BJ (cell line): Measurements from ENCODE around the gene HTRA2. TPM values are rescaled to one million over a fixed set of nuclear protein-coding genes. Genes with fewer than 3 reads are reported as not detected.

Experiments
- CTCF ChIA-PET: fragments of 350-600 bp; formaldehyde crosslinking; extraction: SDS; loops from one replicate; lab custom pipeline; 2021; ENCODE audit warnings: antibody characterized with exemption, inconsistent platforms; lab: Yijun Ruan, JAX
- POLR2A ChIA-PET: fragments of 300-600 bp; sonication (Branson Sonifier 250); formaldehyde crosslinking; extraction: SDS; loops from one replicate; lab custom pipeline; 2021; ENCODE audit warnings: antibody characterized with exemption; lab: Charles Lee
- DNase-seq: peaks from one replicate; pipeline ENCODE4 v3.0.0-alpha.2; 2011; ENCODE audit warnings: low read depth
- H3K27me3 ChIP-seq: 2 replicates; pipeline ENCODE4 v1.6.0; 2011; ENCODE audit warnings: low read length; ENCODE audit not compliant: control insufficient read depth, insufficient read depth
- H3K36me3 ChIP-seq: 2 replicates; pipeline ENCODE4 v1.5.1; 2011; ENCODE audit warnings: low read length; ENCODE audit not compliant: control insufficient read depth, insufficient read depth
- H3K4me3 ChIP-seq: 2 replicates; pipeline ENCODE4 v1.5.1; 2011; ENCODE audit warnings: low read depth, mild to moderate bottlenecking, control low read depth, low read length
- CTCF ChIP-seq: IDR thresholded peaks from 2 replicates; pipeline ENCODE4 v1.5.1; 2011; ENCODE audit warnings: low read depth, mild to moderate bottlenecking, control low read depth, inconsistent platforms, low read length, moderate library complexity; ENCODE audit not compliant: insufficient read depth
- polyA plus RNA-seq: library from polyadenylated mRNA; depleted of rRNA; stranded (reverse); fragments of >200 nt; gene quantifications from 2 replicates; pipeline ENCODE4 v1.2.3, GENCODE V29; 2011

The HTRA2 gene
- polyA plus RNA-seq, 1 experiment: 36.1 TPM

- CTCF ChIA-PET: interaction anchor here (2.6 kb wide), 1 partner anchor 40 kb away, joined by 10 read pairs; the partner anchor contains the start of genes CCDC142 and TTC31
- Histone ChIP-seq H3K36me3 (peaks cover 17% of the 10 kb centered on the region), H3K4me3 (no peak overlapping the region), H3K27me3 (peaks cover 28% of the 10 kb centered on the region)
- no peak for DNase-seq
- POLR2A ChIA-PET: interaction anchor here (0.6 kb wide), 1 partner anchor 62 kb away, joined by 8 read pairs; no protein-coding TSS in a partner anchor
- TF ChIP-seq CTCF: no peak
Observed at GRCh38 chr2:74522516-74522915, 7.2 kb upstream of the HTRA2 start.

- Histone ChIP-seq H3K4me3 (no peak overlapping the region), H3K36me3 (peaks cover 18% of the 10 kb centered on the region), H3K27me3 (peaks cover 16% of the 10 kb centered on the region)
- TF ChIP-seq CTCF: no peak
- ChIA-PET CTCF (no interaction called here), POLR2A (no interaction called here)
- no peak for DNase-seq
Observed at GRCh38 chr2:74524005-74524404, 5.7 kb upstream of the HTRA2 start.

- no peak for DNase-seq
- ChIA-PET CTCF (interaction anchor here (1.2 kb wide), 1 partner anchor 62 kb away, joined by 4 read pairs; no protein-coding TSS in a partner anchor), POLR2A (no interaction called here)
- no peak for TF ChIP-seq CTCF
- H3K36me3 ChIP-seq: peaks cover 18% of the 10 kb centered on the region
- no peak overlapping the region for H3K4me3 ChIP-seq
- peaks cover 9% of the 10 kb centered on the region for H3K27me3 ChIP-seq
Observed at GRCh38 chr2:74524955-74525716, 4.6 kb upstream of the HTRA2 start.

- TF ChIP-seq CTCF: no peak
- ChIA-PET POLR2A (no interaction called here), CTCF (interaction anchor here (1.2 kb wide), 2 partner anchors 13 to 61 kb away, joined by 3 to 4 read pairs; no protein-coding TSS in a partner anchor)
- DNase-seq: no peak
- 0 out of 2 replicates have a peak, but pooled peaks cover 4% of the 10 kb centered on the region for H3K27me3 ChIP-seq
- H3K36me3 ChIP-seq: peaks cover 18% of the 10 kb centered on the region
- no peak within 1 kb of the TSS for H3K4me3 ChIP-seq
Observed at GRCh38 chr2:74525717-74526648, 3.8 kb upstream of the HTRA2 start, which contains the start of gene DQX1. Gene DQX1, minus strand, starts transcription at chr2:74526231. Its CDS starts 502 bp downstream, at chr2:74525729.
